HG02938 (cell line): ENCODE data around the gene ARRB1.
"Not testable (repeated sequence)": the region's sequence is repeated elsewhere in the genome, so short reads cannot be mapped to it uniquely, and the experiment has no call there.

ENCODE experiments used
- ATAC-seq: cut with Tn5 transposase; IDR thresholded peaks from one replicate; pipeline ENCODE4 v1.9.1; 2021; ENCODE audit warnings: mild to moderate bottlenecking, moderate library complexity; ENCODE audit not compliant: unreplicated experiment

The ARRB1 gene

GRCh38 chr11:75344761-75345454 is 6.6 kb downstream of the ARRB1 start:
- no peak for ATAC-seq

DNA sequence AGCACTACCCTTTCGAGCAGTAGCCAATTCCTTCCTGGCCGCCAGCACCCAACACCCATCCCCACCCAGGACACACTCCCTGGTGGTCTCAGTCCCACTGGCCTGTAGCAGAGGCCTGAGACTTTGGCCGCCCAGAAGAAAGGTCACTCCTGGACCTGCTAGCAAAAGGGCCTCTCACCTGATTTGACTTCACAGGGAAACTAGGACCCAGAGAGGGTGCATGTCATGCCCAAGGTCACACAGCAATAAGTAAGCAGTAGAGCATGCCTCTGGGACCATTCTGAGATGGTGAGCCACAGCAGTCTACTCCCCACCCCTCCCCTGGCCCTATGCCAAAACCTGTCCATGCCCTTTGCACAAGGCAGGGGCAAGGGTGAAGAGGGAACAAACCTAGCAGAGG is 7.3 kb downstream of the ARRB1 start:
- ATAC-seq, result no peak

DNA sequence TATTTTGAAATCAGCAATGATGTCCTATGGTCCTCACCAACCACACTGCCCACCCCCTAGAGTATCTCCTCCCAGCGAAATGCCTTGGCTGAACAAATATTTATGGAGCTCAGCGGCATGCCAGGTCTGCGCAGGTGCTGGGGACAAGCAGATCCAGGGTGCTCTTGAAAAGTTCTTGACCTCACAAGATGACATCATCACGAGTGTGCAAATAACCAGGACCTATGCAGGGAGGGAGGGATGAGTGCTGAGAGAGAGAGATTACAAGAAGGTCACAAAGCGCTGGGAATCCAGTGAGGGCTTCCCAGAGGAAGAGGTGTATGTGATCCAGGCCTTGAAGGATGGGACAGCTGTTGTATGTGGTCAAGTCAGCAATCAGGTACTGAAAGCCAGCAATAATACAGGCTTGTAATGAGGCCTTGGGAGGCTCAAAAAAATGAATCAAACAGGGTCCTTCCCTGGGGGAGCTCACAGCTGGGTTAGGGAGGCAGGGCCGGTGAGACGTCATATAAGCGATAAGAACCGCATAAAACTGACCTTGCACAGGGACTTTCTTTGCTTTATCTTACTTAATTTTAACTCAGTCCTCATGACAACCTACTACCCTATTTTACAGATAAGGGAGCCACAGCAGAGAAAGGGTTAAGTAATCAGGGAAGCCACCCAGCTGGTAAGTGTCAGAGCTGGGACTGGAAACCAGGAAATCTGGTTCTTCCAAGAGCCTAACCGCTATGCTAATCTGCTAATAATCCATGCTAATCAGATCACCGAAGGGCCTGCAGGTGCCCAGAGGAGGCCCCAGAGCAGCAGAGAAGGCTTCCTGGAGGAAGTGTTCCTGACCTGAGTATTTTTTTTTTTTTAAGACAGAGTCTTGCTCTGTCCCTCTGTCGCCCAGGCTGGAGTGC is 8.2 kb downstream of the ARRB1 start:
- no peak for ATAC-seq

- ATAC-seq, result no peak
These were observed 9.1 kb downstream of the ARRB1 start for GRCh38 chr11:75342231-75342918.

DNA sequence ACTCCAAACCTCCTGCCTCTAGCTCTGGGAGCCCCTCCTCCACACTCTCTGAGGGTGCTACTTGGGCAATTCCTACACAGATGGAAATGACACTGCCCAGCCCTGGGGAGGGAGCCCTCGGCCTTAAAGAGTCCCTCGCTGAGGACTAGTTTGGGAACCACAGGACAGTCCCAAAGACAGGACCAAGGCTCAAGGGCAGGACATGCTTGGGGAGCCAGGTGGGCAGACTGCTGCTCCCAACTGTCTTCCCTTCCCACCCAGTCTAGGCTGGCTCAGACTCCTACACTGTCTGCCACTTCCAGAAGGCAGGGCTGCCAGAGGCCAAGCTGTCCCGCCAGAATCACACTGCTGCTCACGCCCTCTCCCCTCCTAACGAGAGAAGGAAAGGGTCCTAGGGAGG is 9.8 kb downstream of the ARRB1 start:
- no peak for ATAC-seq

DNA sequence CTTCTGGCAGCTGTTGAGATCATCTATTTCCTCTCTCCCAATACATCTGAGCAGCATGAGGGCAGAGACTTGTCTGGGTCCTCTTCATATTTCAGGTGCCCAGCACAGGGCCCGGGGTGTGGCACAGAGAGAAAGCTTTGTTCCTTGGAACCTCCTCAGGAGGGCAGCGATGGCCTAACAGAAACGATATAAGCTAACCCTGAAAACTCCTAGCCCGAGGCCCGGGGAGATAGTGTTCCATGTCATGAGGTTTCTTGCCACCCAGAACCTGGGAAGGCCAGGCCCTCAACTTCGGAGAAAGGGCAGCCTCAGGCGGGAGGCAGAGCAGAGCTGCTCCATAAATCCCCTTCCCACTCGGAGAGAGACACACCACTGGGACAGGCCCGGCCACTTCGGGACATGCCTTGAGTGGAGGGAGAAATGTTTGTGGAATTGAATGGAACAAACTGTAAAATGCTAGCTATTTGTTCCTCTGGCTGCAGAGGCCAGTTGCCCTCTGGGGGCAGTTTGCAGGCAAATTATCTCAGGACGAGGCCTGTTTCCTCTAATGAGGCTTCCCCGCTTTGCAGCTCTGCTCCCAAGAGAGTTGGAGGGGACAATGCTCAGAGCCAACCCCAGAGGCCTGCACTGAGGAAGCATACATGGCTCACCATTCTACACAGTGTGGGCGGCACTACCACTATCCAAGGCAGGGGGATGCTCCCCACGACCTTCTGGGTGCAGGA is 11.6 kb downstream of the ARRB1 start:
- no peak for ATAC-seq

DNA sequence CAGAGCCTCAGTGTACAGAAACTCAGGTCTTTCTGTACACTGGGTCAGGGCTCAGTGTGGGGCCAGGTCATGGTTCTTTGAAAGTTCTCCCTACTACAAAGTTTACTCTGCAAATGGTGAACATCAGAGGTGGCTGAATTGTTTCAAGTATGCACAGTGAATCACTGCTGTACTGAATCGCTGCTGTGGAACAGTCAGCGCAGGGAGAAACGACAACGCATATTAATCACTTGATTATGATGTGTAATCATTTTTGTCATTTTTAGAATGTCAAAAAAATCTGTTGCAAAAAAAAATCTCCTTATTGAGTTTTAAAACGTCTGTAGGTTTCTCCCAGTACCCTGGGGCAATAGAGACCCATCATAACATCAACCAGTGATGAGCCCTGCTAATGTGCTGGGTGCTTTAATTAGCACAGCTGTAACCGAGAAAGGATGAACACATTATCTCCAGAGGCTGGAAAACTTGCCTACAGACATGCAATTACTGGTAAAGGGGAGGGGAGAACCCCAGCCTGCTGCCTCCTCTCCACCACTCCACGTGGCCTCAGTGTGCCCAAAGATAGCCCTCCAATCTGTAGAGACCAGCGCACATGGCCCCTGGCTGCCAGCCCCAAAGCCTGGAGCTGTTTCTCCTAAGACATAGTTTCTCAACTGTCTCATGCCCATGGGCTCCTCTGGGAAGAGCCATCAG is 12.8 kb downstream of the ARRB1 start:
- no peak for ATAC-seq

- ATAC-seq, result no peak
These were observed 14.2 kb downstream of the ARRB1 start for GRCh38 chr11:75337195-75337654.

DNA sequence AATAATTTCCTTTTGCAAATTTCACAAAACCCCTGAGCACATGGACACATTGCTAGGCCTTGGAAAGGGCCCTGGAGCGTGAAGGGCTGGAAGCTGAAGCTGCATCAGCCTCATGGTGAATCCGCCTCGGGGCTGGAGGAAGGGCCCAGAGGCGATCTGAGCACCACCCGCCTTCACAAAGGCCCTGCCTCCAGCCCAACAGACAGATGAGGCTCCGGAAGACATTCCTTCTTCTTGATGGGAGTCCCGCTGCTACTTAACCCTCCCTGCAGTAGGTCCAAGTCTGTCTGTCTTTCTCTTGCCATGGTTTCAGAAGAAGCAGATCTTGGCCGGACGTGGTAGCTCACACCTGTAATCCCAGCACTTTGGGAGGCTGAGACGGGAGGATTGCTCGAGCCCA is 16.5 kb downstream of the ARRB1 start:
- no peak for ATAC-seq

- ATAC-seq, result no peak
These were observed 17.0 kb downstream of the ARRB1 start for GRCh38 chr11:75334402-75334891.

DNA sequence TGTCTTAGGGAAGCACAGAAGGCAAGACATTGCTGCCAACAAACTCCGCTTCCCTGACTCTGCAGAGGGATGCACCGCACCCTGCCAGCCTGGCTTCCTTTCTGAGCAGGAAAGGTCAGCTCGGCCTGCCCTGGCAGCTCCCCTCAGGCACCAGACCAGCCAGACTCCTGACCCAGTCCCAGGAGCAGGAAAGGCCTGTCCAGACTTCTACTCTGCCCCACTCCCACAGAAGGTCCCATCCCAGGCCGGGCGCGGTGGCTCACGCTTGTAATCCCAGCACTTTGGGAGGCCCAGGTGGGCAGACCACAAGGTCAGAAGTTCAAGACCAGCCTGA is 17.7 kb downstream of the ARRB1 start:
- ATAC-seq, result no peak

DNA sequence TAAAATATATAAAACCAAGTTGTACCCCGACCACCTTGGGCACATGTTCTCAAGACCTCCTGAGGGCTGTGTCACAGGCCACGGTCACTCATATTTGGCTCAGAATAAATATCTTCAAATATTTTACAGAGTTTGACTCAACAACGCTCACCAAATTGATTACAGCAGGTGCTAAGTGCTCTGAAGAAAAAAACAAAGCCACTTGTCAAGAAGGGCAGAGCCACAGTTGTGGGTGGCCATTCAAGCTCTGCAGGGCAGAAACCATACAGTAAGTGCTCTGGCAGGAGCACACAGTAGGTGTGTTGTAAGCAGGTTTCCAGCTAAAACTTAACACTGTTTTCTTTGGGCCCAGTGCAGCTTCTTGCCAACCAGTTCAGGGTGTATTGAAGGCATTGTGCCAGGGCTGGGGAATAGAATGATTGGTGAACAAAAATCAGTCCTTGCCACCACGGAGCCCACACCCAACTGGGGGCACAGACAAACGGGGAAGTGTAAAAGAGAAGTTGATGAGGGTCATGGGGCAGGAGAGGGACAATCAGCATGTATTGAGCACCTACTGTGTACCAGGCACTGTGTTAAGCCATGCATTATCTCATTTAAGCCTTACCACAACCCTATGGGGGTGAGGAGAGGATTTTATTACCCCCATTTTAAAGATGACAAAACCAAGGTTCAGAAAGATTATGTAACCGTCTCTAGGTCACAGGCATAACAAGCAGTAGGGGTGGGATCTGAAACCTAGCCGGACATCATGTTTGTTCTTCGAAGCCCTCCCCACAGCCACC is 18.2 kb downstream of the ARRB1 start:
- ATAC-seq, result no peak

DNA sequence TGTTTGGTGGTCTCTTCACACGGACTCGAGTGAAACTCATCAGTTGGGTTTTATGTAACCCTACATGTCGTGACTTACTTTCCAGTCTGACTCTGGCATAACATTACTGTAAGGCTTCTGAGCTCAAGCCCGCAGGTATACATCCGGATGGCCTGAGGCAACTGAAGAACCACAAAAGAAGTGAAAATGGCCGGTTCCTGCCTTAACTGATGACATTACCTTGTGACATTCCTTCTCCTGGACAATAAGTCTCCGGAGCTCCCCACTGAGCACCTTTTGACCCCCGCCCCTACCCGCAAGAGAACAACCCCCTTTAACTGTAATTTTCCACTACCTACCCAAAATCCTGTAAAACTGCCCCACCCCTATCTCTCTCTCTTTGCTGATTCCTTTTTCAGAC is 19.7 kb downstream of the ARRB1 start:
- not testable (repeated sequence) for ATAC-seq

- ATAC-seq, result not testable (repeated sequence)
These were observed 20.2 kb downstream of the ARRB1 start for GRCh38 chr11:75331304-75331703.

GRCh38 chr11:75330886-75331285 is 20.6 kb downstream of the ARRB1 start:
- not testable (repeated sequence) for ATAC-seq

DNA sequence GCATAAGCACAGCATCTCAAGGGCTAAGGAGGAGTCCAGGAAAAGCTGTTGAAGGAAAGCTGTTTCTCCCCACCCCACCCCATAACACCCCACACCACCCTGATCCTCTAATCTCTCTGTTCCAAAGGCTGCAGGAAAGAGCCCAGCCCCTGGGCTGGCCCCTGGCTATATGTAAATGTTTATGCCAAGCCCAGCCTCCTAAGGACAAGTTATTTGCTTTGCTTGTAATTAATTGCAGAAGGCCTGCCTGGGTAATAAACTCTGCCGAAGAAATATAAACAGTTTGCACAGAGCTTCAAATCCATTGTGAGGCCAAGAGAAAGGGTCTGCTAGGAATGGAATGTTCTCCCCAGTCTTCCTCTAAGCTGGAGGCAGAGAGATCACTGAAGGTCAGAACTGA is 21.2 kb downstream of the ARRB1 start:
- ATAC-seq, result no peak

GRCh38 chr11:75328426-75329277 is 22.8 kb downstream of the ARRB1 start:
- ATAC-seq, result no peak

DNA sequence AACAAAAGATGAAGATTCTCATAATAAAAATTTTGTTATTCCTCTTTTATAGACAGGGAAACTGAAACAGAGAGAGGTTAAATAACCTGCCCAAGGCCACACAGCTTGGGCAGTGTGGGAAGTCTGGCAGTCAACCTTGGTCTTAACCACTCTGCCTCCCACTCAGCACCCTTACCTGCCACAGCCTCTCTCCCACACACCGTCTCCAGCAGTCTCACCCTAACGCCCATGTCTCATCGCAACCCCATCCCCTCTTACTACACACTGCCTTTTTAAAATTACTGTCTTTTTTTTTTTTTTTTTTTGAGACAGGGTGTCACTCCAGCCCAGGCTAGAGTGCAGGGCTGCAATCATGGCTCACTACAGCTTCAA is 25.0 kb downstream of the ARRB1 start:
- no peak for ATAC-seq
